ENCODE results near the gene UBA3.

The UBA3 gene

GRCh38 chr3:69121950-69122349 is 41.8 kb upstream of the UBA3 start:
- no peak for DNase-seq (ENCODE audit: low read depth, low spot score)
- ChIA-PET CTCF (interaction anchor here (0.9 to 8.6 kb wide), 17 partner anchors 9 to 550 kb away, joined by 3 to 110 read pairs (median 8); no protein-coding TSS in a partner anchor), POLR2A (no interaction called here)
- no peak for TF ChIP-seq CTCF (IDR thresholded peaks at IDR 0.05; ENCODE audit: insufficient read depth, low read length, missing control alignments)
- H3K4me3 ChIP-seq (ENCODE audit: low read depth, low read length) = no peak overlapping the region

- H3K4me3 ChIP-seq (ENCODE audit: low read depth, low read length) = no peak overlapping the region
- no peak for DNase-seq (ENCODE audit: low read depth, low spot score)
- POLR2A ChIA-PET = no interaction called here
- CTCF ChIA-PET = interaction anchor here (0.6 to 8.6 kb wide), 31 partner anchors 9 to 550 kb away, joined by 3 to 110 read pairs (median 5); no protein-coding TSS in a partner anchor
- no peak for TF ChIP-seq CTCF (IDR thresholded peaks at IDR 0.05; ENCODE audit: insufficient read depth, low read length, missing control alignments)
Observed at GRCh38 chr3:69121513-69121912, 41.3 kb upstream of the UBA3 start.

DNA sequence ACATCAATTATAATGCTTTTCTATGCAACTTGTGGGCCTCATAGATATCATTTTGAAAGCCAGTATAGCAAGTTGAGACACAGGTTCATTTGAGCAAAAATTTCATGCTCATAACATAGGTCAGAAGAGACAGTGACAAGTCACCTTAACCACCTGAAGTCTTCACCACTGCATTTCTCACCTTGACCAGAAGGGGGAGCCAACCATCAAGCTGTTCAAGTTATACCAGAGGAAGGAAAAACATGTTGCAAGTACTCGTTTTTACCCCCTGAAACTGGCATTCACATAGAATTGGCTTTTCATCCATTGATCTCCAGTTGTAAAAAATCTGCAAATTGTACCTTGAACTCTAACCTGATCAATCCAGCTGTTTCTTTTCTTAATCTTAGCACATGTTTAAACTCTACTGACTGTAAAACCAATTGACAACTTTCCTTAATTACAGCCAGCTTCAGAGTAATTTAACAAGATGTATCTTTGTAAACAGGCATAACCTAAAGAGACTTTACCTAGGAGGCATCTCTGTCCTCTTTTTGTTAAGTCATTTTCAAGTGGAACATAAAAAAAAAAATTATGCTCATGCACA is 40.8 kb upstream of the UBA3 start:
- ChIA-PET CTCF (interaction anchor here (0.6 to 8.6 kb wide), 36 partner anchors 10 to 551 kb away, joined by 3 to 110 read pairs (median 5); partner anchors contain the start of gene ARL6IP5), POLR2A (no interaction called here)
- peak; percentile 85 for TF ChIP-seq CTCF (IDR thresholded peaks at IDR 0.05; ENCODE audit: insufficient read depth, low read length, missing control alignments)
- peak; percentile 31 for DNase-seq (ENCODE audit: low read depth, low spot score)
- H3K4me3 ChIP-seq (ENCODE audit: low read depth, low read length) = no peak overlapping the region

GRCh38 chr3:69119681-69120080 is 39.5 kb upstream of the UBA3 start:
- POLR2A ChIA-PET = no interaction called here
- TF ChIP-seq CTCF (IDR thresholded peaks at IDR 0.05; ENCODE audit: insufficient read depth, low read length, missing control alignments) = no peak
- CTCF ChIA-PET = interaction anchor here (0.9 to 8.6 kb wide), 30 partner anchors 11 to 556 kb away, joined by 3 to 110 read pairs (median 6); partner anchors contain the start of gene ARL6IP5
- DNase-seq (ENCODE audit: low read depth, low spot score) = no peak
- H3K4me3 ChIP-seq (ENCODE audit: low read depth, low read length) = no peak overlapping the region

GRCh38 chr3:69119138-69119537 is 39.0 kb upstream of the UBA3 start:
- ChIA-PET POLR2A (no interaction called here), CTCF (interaction anchor here (0.9 to 8.6 kb wide), 21 partner anchors 11 to 557 kb away, joined by 3 to 110 read pairs (median 8); no protein-coding TSS in a partner anchor)
- DNase-seq (ENCODE audit: low read depth, low spot score) = no peak
- H3K4me3 ChIP-seq (ENCODE audit: low read depth, low read length) = no peak overlapping the region
- TF ChIP-seq CTCF (IDR thresholded peaks at IDR 0.05; ENCODE audit: insufficient read depth, low read length, missing control alignments) = no peak

DNA sequence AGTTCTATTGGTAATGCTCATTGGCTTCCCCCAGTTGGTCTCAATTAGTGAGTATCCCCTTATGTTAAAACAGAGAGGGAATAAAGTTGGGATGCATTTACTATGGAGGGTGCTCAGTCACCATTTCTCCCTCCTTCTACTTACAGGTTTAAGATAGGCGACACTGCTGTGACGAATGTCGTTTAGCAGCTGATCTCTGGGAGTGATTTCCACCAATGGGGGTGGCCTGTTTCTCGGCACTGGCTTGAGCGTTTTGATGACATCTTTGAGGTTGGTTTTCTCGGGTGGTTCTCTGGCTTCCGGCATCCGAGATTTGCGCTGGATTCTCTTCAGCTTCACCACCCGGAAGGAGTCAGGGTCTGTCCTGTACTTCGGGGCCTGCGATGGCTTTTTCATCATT is 38.4 kb upstream of the UBA3 start:
- POLR2A ChIA-PET = no interaction called here
- CTCF ChIA-PET = interaction anchor here (0.9 to 8.6 kb wide), 13 partner anchors 10 to 553 kb away, joined by 3 to 110 read pairs (median 5); no protein-coding TSS in a partner anchor
- H3K4me3 ChIP-seq (ENCODE audit: low read depth, low read length) = no peak overlapping the region
- no peak for TF ChIP-seq CTCF (IDR thresholded peaks at IDR 0.05; ENCODE audit: insufficient read depth, low read length, missing control alignments)
- DNase-seq (ENCODE audit: low read depth, low spot score) = no peak
